ENCODE results near the gene C9orf57.

- TF ChIP-seq CTCF (IDR thresholded peaks at IDR 0.05): no peak
- no peak for TF ChIP-seq POLR2AphosphoS5 (IDR thresholded peaks at IDR 0.05)
Observed at GRCh38 chr9:72060513-72060912, at the start of gene C9orf57.
